Astrocyte (in vitro differentiated cells and primary cell): ENCODE results near the gene ERCC3. TPM values are rescaled to one million over a fixed set of nuclear protein-coding genes. Genes with fewer than 3 reads are reported as not detected.

Experiments
- DNase-seq: peaks from one replicate; pipeline ENCODE4 v3.0.0-alpha.2; 2010; ENCODE audit warnings: low read depth
- FAIRE-seq: peaks from 2 replicates; lab custom pipeline; 2011; peaks lifted over from hg19 to GRCh38; lab: Jason Lieb, UNC
- H2AFZ ChIP-seq: 2 replicates; pipeline ENCODE4 v1.6.0; 2012; ENCODE audit warnings: low read depth, low read length, inconsistent platforms
- H3K27ac ChIP-seq: 2 replicates; pipeline ENCODE4 v1.5.1; 2011; ENCODE audit warnings: low read depth, low read length, inconsistent platforms
- H3K27me3 ChIP-seq: 2 replicates; pipeline ENCODE4 v1.6.0; 2011; ENCODE audit warnings: low read length, inconsistent platforms; ENCODE audit not compliant: insufficient read depth
- H3K36me3 ChIP-seq: 2 replicates; pipeline ENCODE4 v1.5.1; 2011; ENCODE audit warnings: low read length, inconsistent platforms; ENCODE audit not compliant: insufficient read depth
- H3K4me1 ChIP-seq: 2 replicates; pipeline ENCODE4 v1.5.1; 2011; ENCODE audit warnings: low read length, inconsistent platforms; ENCODE audit not compliant: insufficient read depth
- H3K4me2 ChIP-seq: 2 replicates; pipeline ENCODE4 v1.6.0; 2012; ENCODE audit warnings: low read length, inconsistent platforms
- H3K4me3 ChIP-seq: 2 replicates; pipeline ENCODE4 v1.5.1; 2011; ENCODE audit warnings: low read depth, mild to moderate bottlenecking, low read length, inconsistent platforms; ENCODE audit not compliant: insufficient read depth
- H3K79me2 ChIP-seq: 2 replicates; pipeline ENCODE4 v1.6.0; 2012; ENCODE audit warnings: mild to moderate bottlenecking, low read length, inconsistent platforms; ENCODE audit not compliant: insufficient read depth
- H3K9ac ChIP-seq: 2 replicates; pipeline ENCODE4 v1.6.0; 2012; ENCODE audit warnings: mild to moderate bottlenecking, low read length, inconsistent platforms
- H3K9me3 ChIP-seq: 2 replicates; pipeline ENCODE4 v1.5.1; 2012; ENCODE audit warnings: low read depth, mild to moderate bottlenecking, low read length, inconsistent platforms; ENCODE audit not compliant: insufficient read depth
- H4K20me1 ChIP-seq: 2 replicates; pipeline ENCODE4 v1.6.0; 2012; ENCODE audit warnings: low read length, inconsistent platforms; ENCODE audit not compliant: insufficient read depth
- H3K27ac Mint-ChIP-seq: one replicate; pipeline ENCODE4 v1.8.0; 2021; ENCODE audit warnings: mild to moderate bottlenecking, mixed read lengths; ENCODE audit not compliant: unreplicated experiment
- H3K27me3 Mint-ChIP-seq: one replicate; pipeline ENCODE4 v1.8.0; 2021; ENCODE audit warnings: low read depth, mixed read lengths; ENCODE audit not compliant: unreplicated experiment
- H3K36me3 Mint-ChIP-seq: one replicate; pipeline ENCODE4 v1.8.0; 2021; ENCODE audit warnings: low read depth, mixed read lengths; ENCODE audit not compliant: unreplicated experiment
- H3K4me1 Mint-ChIP-seq: one replicate; pipeline ENCODE4 v1.8.0; 2021; ENCODE audit warnings: low read depth, mixed read lengths; ENCODE audit not compliant: unreplicated experiment
- H3K4me3 Mint-ChIP-seq: one replicate; pipeline ENCODE4 v1.8.0; 2021; ENCODE audit warnings: mild to moderate bottlenecking, moderate library complexity, mixed read lengths; ENCODE audit not compliant: unreplicated experiment
- H3K9me3 Mint-ChIP-seq: one replicate; pipeline ENCODE4 v1.8.0; 2021; ENCODE audit warnings: mild to moderate bottlenecking, mixed read lengths; ENCODE audit not compliant: unreplicated experiment
- CTCF ChIP-seq: IDR thresholded peaks from 2 replicates; pipeline ENCODE4 v1.5.1; 2011; ENCODE audit warnings: low read depth, mild to moderate bottlenecking, inconsistent platforms, low read length, moderate library complexity; ENCODE audit not compliant: insufficient read depth
- EZH2 ChIP-seq: IDR thresholded peaks from 2 replicates; pipeline ENCODE4 v1.6.1; 2012; ENCODE audit warnings: mild to moderate bottlenecking, low read length, inconsistent platforms; ENCODE audit not compliant: insufficient read depth
- total RNA-seq: library from RNA; stranded (reverse); gene quantifications from 2 replicates; pipeline ENCODE4 v1.2.1, GENCODE V29; 2021

The ERCC3 gene
- total RNA-seq, 1 donor from 2014 or later = 34.8 TPM

- H3K4me1 ChIP-seq = no peaks in the 10 kb centered on the region
- FAIRE-seq (no peak), DNase-seq (no peak)
- Mint-ChIP-seq H3K4me3 (no peak overlapping the region), H3K27ac (no peak overlapping the region), H3K9me3 (no peaks in the 10 kb centered on the region), H3K27me3 (no peaks in the 10 kb centered on the region), H3K4me1 (no peaks in the 10 kb centered on the region), H3K36me3 (peaks cover 9% of the 10 kb centered on the region)
- H3K4me3 ChIP-seq = no peak overlapping the region
- peaks cover 4% of the 10 kb centered on the region for H4K20me1 ChIP-seq
- no peaks in the 10 kb centered on the region for H3K9me3 ChIP-seq
- H3K27ac ChIP-seq = no peak overlapping the region
- H3K4me2 ChIP-seq = no peak overlapping the region
- H3K27me3 ChIP-seq = no peaks in the 10 kb centered on the region
- H3K9ac ChIP-seq = no peak overlapping the region
- no peaks in the 10 kb centered on the region for H3K79me2 ChIP-seq
- H2AFZ ChIP-seq = no peak overlapping the region
- TF ChIP-seq CTCF (no peak), EZH2 (no peak)
- peaks cover 30% of the 10 kb centered on the region for H3K36me3 ChIP-seq
Observed at GRCh38 chr2:127314193-127314988, 20.4 kb upstream of the ERCC3 start.

- Mint-ChIP-seq H3K27me3 (no peaks in the 10 kb centered on the region), H3K36me3 (peaks cover 7% of the 10 kb centered on the region), H3K27ac (no peak overlapping the region), H3K4me3 (no peak overlapping the region), H3K9me3 (no peaks in the 10 kb centered on the region), H3K4me1 (no peaks in the 10 kb centered on the region)
- Histone ChIP-seq H2AFZ (no peak overlapping the region), H3K27ac (no peak overlapping the region), H3K9me3 (no peaks in the 10 kb centered on the region), H3K36me3 (peaks cover 34% of the 10 kb centered on the region), H3K4me1 (no peaks in the 10 kb centered on the region), H4K20me1 (no peaks in the 10 kb centered on the region), H3K27me3 (no peaks in the 10 kb centered on the region), H3K9ac (no peak overlapping the region), H3K79me2 (no peaks in the 10 kb centered on the region), H3K4me3 (no peak overlapping the region), H3K4me2 (no peak overlapping the region)
- TF ChIP-seq EZH2 (no peak), CTCF (no peak)
- no peak for DNase-seq
- no peak for FAIRE-seq
Observed at GRCh38 chr2:127313406-127313805, 19.5 kb upstream of the ERCC3 start.

GRCh38 chr2:127310980-127311379, 17.0 kb upstream of the ERCC3 start:
- Histone ChIP-seq H4K20me1 (no peaks in the 10 kb centered on the region), H3K9me3 (no peaks in the 10 kb centered on the region), H3K36me3 (peaks cover 34% of the 10 kb centered on the region), H3K9ac (no peak overlapping the region), H3K4me1 (no peaks in the 10 kb centered on the region), H2AFZ (no peak overlapping the region), H3K27ac (no peak overlapping the region), H3K27me3 (no peaks in the 10 kb centered on the region), H3K4me3 (no peak overlapping the region), H3K79me2 (no peaks in the 10 kb centered on the region), H3K4me2 (no peak overlapping the region)
- Mint-ChIP-seq H3K4me1 (no peaks in the 10 kb centered on the region), H3K27ac (no peak overlapping the region), H3K9me3 (no peaks in the 10 kb centered on the region), H3K27me3 (no peaks in the 10 kb centered on the region), H3K4me3 (no peak overlapping the region), H3K36me3 (peaks cover 6% of the 10 kb centered on the region)
- no peak for FAIRE-seq
- no peak for DNase-seq
- TF ChIP-seq EZH2 = no peak
- no peak for TF ChIP-seq CTCF
